IPS-11a (cell line): ENCODE measurements around the gene RACGAP1.

Source experiments
- H3K4me3 ChIP-seq: one replicate; pipeline ENCODE4 v1.5.1; 2013; ENCODE audit warnings: low read depth, low read length, control low read depth

Gene RACGAP1, protein sequence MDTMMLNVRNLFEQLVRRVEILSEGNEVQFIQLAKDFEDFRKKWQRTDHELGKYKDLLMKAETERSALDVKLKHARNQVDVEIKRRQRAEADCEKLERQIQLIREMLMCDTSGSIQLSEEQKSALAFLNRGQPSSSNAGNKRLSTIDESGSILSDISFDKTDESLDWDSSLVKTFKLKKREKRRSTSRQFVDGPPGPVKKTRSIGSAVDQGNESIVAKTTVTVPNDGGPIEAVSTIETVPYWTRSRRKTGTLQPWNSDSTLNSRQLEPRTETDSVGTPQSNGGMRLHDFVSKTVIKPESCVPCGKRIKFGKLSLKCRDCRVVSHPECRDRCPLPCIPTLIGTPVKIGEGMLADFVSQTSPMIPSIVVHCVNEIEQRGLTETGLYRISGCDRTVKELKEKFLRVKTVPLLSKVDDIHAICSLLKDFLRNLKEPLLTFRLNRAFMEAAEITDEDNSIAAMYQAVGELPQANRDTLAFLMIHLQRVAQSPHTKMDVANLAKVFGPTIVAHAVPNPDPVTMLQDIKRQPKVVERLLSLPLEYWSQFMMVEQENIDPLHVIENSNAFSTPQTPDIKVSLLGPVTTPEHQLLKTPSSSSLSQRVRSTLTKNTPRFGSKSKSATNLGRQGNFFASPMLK

GRCh38 chr12:50025187-50026059 is at the start of gene RACGAP1:
TSS of gene RACGAP1 (minus strand) at chr12:50025494. CDS start at chr12:50016715, 8,779 bp downstream.
- peak within 1 kb of the TSS; percentile 88 for H3K4me3 ChIP-seq

GRCh38 chr12:50073712-50074111 is 48.4 kb upstream of the RACGAP1 start:
- H3K4me3 ChIP-seq: no peak overlapping the region

GRCh38 chr12:50073206-50073605 is 47.9 kb upstream of the RACGAP1 start:
- no peak overlapping the region for H3K4me3 ChIP-seq

- no peak overlapping the region for H3K4me3 ChIP-seq
Measured at GRCh38 chr12:50072198-50072907, 47.1 kb upstream of the RACGAP1 start.

GRCh38 chr12:50070314-50071060 is 45.2 kb upstream of the RACGAP1 start:
- no peak overlapping the region for H3K4me3 ChIP-seq

- no peak overlapping the region for H3K4me3 ChIP-seq
Measured at GRCh38 chr12:50069539-50069938, 44.2 kb upstream of the RACGAP1 start.

DNA sequence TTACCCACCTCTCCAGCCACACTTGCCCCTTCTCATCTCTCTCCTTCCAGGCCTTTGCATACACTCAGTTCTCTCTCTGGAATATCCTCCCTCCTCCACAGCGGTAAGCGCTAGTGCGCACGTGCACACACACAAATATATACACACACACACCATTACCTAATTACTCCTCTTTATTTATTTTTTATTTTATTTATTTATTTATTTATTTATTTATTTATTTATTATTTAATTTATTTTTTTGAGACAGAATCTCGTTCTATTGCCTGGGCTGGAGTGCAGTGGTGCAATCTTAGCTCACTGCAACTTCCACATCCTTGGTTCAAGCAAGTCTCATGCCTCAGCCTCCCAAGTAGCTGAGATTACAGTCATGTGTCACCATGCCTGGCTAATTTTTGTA is 43.8 kb upstream of the RACGAP1 start:
- H3K4me3 ChIP-seq: no peak overlapping the region

DNA sequence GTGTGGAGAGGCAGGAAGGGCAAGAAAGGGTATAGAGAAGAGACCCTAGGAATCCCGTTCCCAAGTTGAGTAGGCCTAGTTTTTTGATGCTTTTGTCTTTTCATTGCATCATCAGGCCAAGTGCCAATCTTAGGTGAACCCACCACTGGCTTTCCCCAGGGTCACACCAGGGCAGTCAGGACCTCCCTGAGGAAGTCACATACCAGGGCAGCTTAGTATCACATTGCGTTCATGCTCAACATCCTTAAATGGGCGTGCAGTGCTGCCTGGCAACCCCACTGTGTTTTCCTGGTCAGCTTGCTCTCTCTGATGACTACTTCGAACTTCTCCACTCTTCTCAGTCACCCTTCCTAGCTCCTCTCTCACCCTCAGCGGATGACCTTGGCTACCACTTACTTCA is 41.1 kb upstream of the RACGAP1 start:
- H3K4me3 ChIP-seq: no peak overlapping the region

DNA sequence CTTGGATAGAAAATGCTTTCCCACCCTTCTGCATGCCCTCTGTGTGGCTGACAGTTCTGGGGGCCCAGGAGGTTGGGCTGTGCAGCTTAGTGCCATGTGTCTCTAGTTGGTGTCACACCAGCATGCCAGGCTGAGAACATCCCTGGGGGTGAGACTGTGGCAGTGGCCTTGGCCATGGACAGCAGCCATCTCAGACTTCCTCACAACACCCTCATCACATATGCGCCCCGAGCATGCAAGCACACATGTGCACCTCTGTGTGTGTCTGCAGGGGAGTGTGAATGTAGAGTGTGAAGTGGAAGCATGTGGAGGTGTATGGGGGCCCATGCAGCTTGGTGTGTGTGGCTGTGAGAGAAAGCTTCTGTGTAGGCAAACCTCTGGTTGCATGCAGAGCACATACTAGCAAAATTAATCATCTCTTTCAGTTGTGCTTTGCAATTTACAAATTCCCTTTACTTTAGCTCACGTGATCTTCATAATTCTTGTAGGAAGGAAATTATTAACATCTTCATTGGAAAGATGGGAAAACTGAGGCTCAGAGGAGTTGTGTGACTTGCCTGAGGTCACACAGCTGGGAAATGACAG is 40.5 kb upstream of the RACGAP1 start:
- no peak overlapping the region for H3K4me3 ChIP-seq

DNA sequence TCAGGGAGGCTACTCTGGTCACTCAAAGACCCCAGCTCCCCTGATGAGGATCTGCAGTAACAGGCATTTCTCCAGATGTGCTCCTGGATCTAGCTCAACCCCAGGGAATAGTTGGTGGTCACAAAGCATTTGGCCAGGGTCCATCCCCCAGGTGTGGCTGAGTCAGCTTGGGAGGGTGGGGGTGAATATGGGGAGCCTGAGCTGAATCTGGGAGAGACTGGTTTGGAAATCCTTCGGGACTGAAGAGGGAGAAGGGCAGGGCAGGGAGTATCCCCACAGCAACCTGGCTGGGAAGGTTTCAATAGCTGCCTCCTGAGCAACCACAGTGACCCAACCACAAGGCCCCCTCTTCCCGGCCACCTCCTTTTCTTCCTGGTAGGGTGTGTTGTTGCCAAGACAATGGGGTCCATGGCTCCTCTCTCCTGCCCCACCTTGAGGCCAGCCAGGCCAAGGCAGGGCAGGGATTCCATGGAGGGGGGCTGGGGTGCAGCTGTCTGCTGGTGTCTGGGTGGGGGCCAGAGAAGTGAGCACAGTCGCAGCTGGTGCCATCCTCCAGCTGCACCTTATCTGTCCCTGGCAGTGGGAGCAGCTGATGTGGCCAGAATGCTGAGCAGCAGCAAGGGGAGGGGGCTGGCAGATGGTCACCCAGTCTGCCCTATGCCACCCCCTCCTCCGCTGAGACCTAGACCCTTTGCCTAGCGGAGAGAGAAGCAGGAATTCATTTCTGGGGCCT is 37.6 kb upstream of the RACGAP1 start:
- no peak overlapping the region for H3K4me3 ChIP-seq

DNA sequence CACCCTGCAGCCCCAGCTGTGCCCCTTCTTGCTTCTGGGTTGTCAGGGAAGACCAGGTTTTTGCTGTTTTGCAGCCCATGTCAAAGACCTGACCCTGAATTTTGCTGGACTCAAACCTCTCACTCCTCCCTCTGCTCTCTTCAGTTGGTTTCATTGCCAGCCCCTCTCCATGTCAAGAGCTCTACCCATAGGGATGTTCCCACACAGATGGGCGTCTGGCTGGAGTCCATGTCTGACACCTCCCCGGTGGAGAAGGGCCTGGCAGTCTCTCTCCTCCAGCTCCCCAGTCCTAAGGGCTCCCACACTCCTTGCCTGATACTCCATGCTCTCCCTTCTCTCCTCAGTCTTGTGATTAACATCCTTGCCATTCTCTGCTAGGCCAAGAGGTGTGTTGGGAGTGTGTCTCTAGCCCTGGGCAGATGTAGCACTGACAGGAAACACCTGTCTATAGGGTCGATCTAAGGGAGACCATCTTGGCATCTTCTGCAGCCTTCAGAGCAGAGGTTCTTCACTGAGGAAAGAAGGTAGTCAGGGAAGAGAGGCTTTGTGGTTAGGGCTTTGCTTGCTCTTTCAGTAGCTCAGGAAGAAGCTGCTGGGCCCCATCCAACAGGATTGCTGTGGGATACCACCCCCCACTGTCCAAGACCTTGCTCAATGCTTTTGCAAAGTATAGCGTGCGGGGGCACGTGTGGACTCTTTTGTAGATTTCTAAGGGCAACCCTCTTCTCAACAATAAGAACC is 36.8 kb upstream of the RACGAP1 start:
- H3K4me3 ChIP-seq: no peak overlapping the region

DNA sequence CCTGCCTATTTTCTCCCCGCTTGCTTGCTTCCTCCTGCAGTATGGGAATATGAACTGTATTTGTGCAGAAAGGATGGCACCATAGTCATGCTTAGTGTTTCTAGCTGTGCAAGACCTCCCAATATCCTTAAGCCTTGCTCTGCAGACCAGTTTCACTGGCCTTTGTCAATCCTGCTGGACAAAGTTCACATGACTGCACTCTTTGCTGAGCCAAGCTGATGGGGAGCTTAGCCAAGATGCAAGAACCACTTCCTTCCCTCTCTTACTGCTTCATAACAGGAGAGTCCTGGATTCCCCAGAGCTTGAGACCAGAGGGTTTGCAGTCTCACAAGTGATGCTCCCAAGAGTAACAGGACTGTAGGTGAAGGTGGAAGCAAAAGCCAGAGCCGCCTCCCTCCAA is 35.9 kb upstream of the RACGAP1 start:
- H3K4me3 ChIP-seq: no peak overlapping the region

GRCh38 chr12:50060120-50060468 is 34.8 kb upstream of the RACGAP1 start:
- no peak overlapping the region for H3K4me3 ChIP-seq

DNA sequence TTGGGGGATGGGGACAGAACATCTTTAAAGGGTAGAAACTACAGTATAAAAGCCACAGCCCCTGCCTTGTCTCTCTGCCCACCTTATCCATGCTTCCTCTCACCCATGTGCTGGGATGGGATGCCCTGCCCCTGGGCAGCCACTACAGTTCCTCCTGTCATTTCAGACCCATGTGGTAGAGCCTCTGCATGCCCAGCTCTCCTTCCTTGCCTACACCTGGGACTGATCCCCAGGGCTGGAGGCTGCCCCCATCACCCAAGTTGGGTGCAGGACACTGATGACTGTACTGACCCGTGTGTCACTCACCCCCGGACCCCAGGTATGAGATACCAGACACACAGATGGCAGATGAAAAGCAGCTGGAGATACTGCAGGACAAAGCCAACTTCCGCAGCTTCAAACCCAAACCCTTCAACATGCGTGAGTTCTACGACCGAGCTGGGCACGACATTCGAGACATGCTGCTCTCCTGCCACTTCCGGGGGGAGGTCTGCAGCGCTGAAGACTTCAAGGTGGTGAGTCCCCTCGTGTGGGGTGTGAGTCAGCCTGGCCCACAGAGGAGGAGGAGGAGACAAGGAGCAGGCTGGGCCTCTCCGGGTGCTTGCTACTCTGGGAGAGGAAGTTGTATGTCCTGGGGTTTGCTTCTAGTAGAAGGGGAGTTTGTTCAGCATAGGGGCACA is 34.3 kb upstream of the RACGAP1 start:
- H3K4me3 ChIP-seq: no peak overlapping the region

DNA sequence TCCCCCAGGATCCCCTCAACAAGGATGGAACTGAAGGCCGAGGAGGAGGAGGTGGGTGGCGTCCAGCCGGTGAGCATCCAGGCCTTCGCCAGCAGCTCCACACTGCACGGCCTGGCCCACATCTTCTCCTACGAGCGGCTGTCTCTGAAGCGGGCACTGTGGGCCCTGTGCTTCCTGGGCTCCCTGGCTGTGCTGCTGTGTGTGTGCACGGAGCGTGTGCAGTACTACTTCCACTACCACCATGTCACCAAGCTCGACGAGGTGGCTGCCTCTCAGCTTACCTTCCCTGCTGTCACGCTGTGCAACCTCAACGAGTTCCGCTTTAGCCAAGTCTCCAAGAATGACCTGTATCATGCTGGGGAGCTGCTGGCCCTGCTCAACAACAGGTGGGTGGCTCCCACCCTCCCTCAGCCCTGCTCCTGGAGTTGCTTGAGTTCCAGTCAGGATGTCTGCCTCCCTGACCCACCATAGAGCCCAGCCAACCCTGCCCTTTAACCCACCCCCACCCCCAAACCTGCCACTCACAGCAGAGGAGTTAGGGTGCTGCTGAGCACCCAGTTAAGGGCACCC is 33.5 kb upstream of the RACGAP1 start:
- no peak overlapping the region for H3K4me3 ChIP-seq

GRCh38 chr12:50057896-50058670 is 32.8 kb upstream of the RACGAP1 start:
- H3K4me3 ChIP-seq: peak overlapping the region; percentile 61
